Small intestine (tissue), 7 donors: ENCODE results near the gene EIF2D. TPM values are rescaled to one million over a fixed set of nuclear protein-coding genes. Genes with fewer than 3 reads are reported as not detected.
"Not testable (repeated sequence)": the region's sequence is repeated elsewhere in the genome, so short reads cannot be mapped to it uniquely, and the experiment has no call there.

Source experiments
- DNase-seq, 2 donors: peaks; one replicate each; pipeline versions ENCODE4 v3.0.0 to v3.0.0-alpha.2; 2013
- FAIRE-seq: peaks from 2 replicates; lab custom pipeline; 2012; peaks lifted over from hg19 to GRCh38; lab: Jason Lieb, UNC
- H3K27ac ChIP-seq, 3 donors: one replicate each; pipeline ENCODE4 v1.5.1; 2013; ENCODE audit warnings: low read length in 2 of 3, mild to moderate bottlenecking in 2 of 3, control low read depth in 1 of 3, inconsistent platforms in 1 of 3, low read depth in 1 of 3, moderate library complexity in 1 of 3
- H3K27me3 ChIP-seq, 3 donors: one replicate each; pipeline ENCODE4 v1.6.1; 2013; ENCODE audit warnings: low read length in 3 of 3, inconsistent platforms in 1 of 3; ENCODE audit not compliant: control insufficient read depth in 3 of 3, insufficient read depth in 3 of 3
- H3K36me3 ChIP-seq, 3 donors: one replicate each; pipeline ENCODE4 v1.6.1; 2013; ENCODE audit warnings: low read length in 3 of 3, inconsistent platforms in 1 of 3, low read depth in 1 of 3, mild to moderate bottlenecking in 1 of 3, moderate library complexity in 1 of 3; ENCODE audit not compliant: control insufficient read depth in 3 of 3, insufficient read depth in 2 of 3
- H3K4me1 ChIP-seq, 3 donors: one replicate each; pipeline ENCODE4 v1.6.1; 2013; ENCODE audit warnings: low read length in 2 of 3, inconsistent platforms in 1 of 3, low read depth in 1 of 3, mild to moderate bottlenecking in 1 of 3, moderate library complexity in 1 of 3; ENCODE audit not compliant: control insufficient read depth in 3 of 3, insufficient read depth in 2 of 3
- H3K4me3 ChIP-seq, 3 donors: one replicate each; pipeline ENCODE4 v1.5.1; 2013; ENCODE audit warnings: low read length in 3 of 3, control low read depth in 1 of 3, inconsistent platforms in 1 of 3, low read depth in 1 of 3, mild to moderate bottlenecking in 1 of 3, moderate library complexity in 1 of 3
- H3K9me3 ChIP-seq, 2 donors: one replicate each; pipeline ENCODE4 v1.6.1; 2013; ENCODE audit warnings: low read depth in 1 of 2, low read length in 1 of 2; ENCODE audit not compliant: control insufficient read depth in 2 of 2, insufficient read depth in 1 of 2
- WGBS, 3 donors: extraction: QIAGEN DNeasy Blood & Tissue Kit; methylation state at CpG; one replicate each; pipeline ENCODE4 v1.1.7; 2013; 5-methylcytosine and 5-hydroxymethylcytosine counted together
- polyA plus RNA-seq, 4 donors: library from polyadenylated mRNA; stranded (reverse) in 3 of 4; unstranded in 1 of 4; fragments of 200-250 nt in 3 of 4; fragments of 120-200 nt in 1 of 4; gene quantifications; one replicate each; pipeline versions ENCODE4 v1.2.1 to v1.2.3, GENCODE V29; 2013
- donor health status: healthy with polysubstance abuse.
- donor health status: control.
- donor health status: control.
- donor health status: Bipolar disorder and iron deficiency.
- donor health status: healthy.

The EIF2D gene
- polyA plus RNA-seq, 4 donors, result 21.6 to 46.4 (median 31.7) TPM

DNA sequence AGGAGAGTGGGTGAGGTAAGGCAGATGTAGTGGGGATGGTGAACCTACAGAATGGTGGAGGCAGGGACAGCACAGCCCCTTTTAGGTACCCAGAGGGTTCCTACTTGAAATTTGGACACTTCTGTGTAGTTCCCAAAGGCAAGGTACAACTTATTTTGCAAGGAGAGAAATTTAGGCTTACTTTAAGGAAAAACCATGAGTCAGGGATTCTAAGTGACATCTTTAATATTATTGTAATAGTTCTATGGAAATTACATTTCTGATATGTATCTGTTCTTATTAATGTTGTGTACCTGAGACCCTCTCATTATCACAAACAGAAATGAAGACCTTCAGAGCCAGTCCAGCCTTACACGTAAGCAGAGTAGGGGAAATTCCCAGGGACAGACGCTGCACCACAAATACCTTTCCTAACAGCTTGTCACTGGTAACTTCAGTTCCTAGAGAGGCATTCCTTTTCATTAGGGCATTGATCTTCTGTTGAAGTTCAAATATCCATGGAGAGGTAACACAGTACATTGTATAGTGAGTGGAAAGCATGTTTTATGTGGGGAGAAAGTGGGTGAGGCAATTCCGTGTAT, 30.9 kb upstream of the EIF2D start:
- no peak for FAIRE-seq
- DNase-seq, result no peak
- H3K27me3 ChIP-seq, result no peaks in the 10 kb centered on the region
- no peak overlapping the region for H3K27ac ChIP-seq
- peaks cover 0 to 4% (median 3%) of the 10 kb centered on the region in 3 donors for H3K36me3 ChIP-seq
- H3K4me3 ChIP-seq, result no peak overlapping the region
- no peaks in the 10 kb centered on the region for H3K4me1 ChIP-seq
- 88 to 95% (median 90%) methylated on average over 3 of the region's 3 CpGs for WGBS, 3 donors
- no peaks in the 10 kb centered on the region for H3K9me3 ChIP-seq

DNA sequence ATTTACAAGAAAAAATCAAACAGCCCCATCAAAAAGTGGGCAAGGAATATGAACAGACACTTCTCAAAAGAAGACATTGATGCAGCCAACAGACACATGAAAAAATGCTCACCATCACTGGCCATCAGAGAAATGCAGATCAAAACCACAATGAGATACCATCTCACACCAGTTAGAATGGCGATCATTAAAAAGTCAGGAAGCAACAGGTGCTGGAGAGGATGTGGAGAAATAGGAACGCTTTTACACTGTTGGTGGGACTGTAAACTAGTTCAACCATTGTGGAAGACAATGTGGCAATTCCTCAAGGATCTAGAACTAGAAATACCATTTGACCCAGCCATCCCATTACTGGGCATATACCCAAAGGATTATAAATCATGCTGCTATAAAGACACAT, 29.8 kb upstream of the EIF2D start:
- 76 to 90% (median 84%) methylated on average over 2 of the region's 2 CpGs for WGBS, 3 donors
- not testable (repeated sequence) for FAIRE-seq, H3K4me3 ChIP-seq, H3K4me1 ChIP-seq, H3K9me3 ChIP-seq, H3K27ac ChIP-seq, DNase-seq, H3K36me3 ChIP-seq, H3K27me3 ChIP-seq

DNA sequence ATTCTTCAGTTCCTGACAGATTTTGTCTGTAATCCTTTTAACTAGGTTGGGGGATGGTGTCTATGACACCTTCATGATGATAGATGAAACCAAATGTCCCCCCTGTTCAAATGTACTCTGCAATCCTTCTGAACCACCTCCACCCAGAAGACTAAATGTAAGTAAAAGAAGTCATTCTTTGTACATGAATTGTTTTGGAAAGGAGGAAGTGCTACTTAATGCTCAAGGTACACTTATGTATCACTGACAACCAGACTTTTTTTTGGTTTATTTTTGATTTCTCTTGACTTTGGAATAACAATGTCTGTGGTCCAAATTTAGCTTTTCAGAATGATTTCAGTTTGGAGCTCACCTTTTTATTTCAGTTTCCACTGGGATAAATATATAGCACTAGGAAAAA, 25.3 kb upstream of the EIF2D start:
- no peak for FAIRE-seq
- Histone ChIP-seq H3K9me3 (no peaks in the 10 kb centered on the region), H3K27ac (no peak overlapping the region), H3K4me1 (peaks cover 0 to 15% (median 0%) of the 10 kb centered on the region in 3 donors), H3K4me3 (no peak overlapping the region), H3K27me3 (peaks cover 0 to 7% (median 0%) of the 10 kb centered on the region in 3 donors), H3K36me3 (no peaks in the 10 kb centered on the region)
- DNase-seq, result no peak

DNA sequence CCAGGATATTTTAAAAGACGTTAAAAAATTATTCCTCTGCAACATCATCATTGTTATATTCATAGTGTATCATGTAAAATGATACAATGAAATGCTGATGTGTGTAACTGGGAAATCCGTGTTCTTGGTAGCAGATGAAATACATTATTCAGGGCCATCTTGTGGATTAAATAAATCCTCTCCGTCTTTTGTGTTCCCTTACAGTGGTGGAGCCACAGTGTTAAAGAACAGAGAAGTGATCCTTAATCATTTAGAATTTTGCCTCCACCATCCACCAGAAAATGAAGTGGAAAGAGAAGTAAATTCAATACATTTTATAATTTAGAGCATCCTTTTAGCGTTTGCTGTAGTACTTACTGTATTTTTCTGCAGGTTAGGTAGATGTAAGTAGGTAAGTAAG, 24.4 kb upstream of the EIF2D start:
- H3K4me3 ChIP-seq, result no peak overlapping the region
- no peak for DNase-seq
- H3K27ac ChIP-seq, result no peak overlapping the region
- FAIRE-seq, result no peak
- no peaks in the 10 kb centered on the region for H3K9me3 ChIP-seq
- peaks cover 0 to 15% (median 0%) of the 10 kb centered on the region in 3 donors for H3K4me1 ChIP-seq
- WGBS, 3 donors, result 62 to 68% (median 68%) methylated on average over 4 of the region's 4 CpGs
- no peaks in the 10 kb centered on the region for H3K36me3 ChIP-seq
- peaks cover 0 to 7% (median 0%) of the 10 kb centered on the region in 3 donors for H3K27me3 ChIP-seq

DNA sequence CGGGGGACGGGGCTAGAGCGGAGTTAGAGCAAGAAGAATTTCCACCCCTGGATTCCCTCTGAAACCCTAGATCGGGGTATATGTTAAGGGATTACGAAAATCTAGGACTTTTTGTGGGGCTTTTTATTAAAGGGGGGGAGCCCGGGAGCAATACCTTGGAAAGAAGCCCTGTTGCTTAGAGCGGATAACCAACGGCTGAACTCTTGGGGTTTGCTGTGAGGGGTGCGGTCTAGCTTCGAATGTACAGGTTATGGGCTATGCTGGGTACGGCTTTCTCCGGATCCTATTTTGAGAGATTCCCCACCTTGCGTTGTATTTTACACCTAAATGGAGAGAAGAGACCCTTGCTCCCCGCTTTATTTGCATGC, 23.7 kb upstream of the EIF2D start:
- no peak for FAIRE-seq

DNA sequence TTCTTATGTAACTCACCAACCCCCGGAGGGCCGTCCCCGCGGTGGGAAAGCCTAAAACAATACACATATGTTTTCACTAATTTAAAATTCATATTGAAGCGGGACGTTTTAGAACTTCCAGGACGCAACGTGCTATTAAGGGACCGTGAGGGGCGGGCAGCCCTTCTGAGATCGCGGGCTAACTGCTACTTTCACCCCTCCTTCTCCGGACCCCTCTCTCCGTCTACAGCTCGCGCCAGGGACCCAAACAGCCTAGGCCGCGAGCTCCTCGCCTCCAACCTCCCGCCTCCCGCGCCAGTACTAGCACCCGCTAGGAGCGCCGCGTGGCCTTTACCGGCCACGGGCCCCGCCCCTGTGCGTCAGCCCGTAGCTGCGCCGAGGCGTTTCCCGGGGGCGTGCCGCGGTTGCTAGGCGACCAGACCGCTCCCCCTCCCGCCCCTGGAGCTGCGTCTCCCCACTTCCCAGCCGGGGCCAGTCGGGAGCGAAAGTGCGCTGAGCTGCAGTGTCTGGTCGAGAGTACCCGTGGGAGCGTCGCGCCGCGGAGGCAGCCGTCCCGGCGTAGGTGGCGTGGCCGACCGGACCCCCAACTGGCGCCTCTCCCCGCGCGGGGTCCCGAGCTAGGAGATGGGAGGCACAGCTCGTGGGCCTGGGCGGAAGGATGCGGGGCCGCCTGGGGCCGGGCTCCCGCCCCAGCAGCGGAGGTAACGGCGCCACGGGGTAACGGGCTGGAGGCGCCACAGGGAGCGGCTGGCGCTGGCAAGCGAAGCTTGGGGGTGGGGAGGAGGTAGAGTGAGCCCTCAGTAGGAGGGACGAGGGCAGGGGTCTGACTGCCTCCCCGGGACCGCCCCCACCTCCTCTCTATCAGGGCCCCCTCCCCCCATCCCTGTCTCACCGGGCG, 23.1 kb upstream of the EIF2D start, which contains the start of gene DYRK3:
Gene DYRK3, plus strand, starts transcription at position 457 of the 898 bp plus-strand sequence. Its CDS starts 168 bp downstream, at position 625.
- WGBS, 3 donors, result 0 to 1% (median 1%) methylated on average over 64 to 84 of the region's 84 CpGs
- peak; percentile 93 to 96 for DNase-seq
- peaks cover 0 to 7% (median 0%) of the 10 kb centered on the region in 3 donors for H3K27me3 ChIP-seq
- no peak for FAIRE-seq
- peak within 1 kb of the TSS; percentile 61 to 80 (median 69) for H3K4me3 ChIP-seq
- H3K36me3 ChIP-seq, result no peaks in the 10 kb centered on the region
- peak within 1 kb of the TSS; percentile 2 to 90 (median 44) for H3K27ac ChIP-seq
- no peaks in the 10 kb centered on the region for H3K9me3 ChIP-seq
- H3K4me1 ChIP-seq, result peaks cover 0 to 15% (median 0%) of the 10 kb centered on the region in 3 donors

More for the DNA sequence above, 23.7 kb upstream of the EIF2D start:
- H3K27me3 ChIP-seq, result peaks cover 0 to 7% (median 0%) of the 10 kb centered on the region in 3 donors
- H3K9me3 ChIP-seq, result no peaks in the 10 kb centered on the region
- WGBS, 3 donors, result 4 to 9% (median 7%) methylated on average over 13 to 14 of the region's 14 CpGs
- H3K36me3 ChIP-seq, result no peaks in the 10 kb centered on the region
- H3K27ac ChIP-seq, result peak overlapping the region in 1 of 3 donors; percentile 90
- DNase-seq, result no peak
- H3K4me1 ChIP-seq, result peaks cover 0 to 15% (median 0%) of the 10 kb centered on the region in 3 donors
- peak overlapping the region; percentile 61 to 80 (median 69) for H3K4me3 ChIP-seq

DNA sequence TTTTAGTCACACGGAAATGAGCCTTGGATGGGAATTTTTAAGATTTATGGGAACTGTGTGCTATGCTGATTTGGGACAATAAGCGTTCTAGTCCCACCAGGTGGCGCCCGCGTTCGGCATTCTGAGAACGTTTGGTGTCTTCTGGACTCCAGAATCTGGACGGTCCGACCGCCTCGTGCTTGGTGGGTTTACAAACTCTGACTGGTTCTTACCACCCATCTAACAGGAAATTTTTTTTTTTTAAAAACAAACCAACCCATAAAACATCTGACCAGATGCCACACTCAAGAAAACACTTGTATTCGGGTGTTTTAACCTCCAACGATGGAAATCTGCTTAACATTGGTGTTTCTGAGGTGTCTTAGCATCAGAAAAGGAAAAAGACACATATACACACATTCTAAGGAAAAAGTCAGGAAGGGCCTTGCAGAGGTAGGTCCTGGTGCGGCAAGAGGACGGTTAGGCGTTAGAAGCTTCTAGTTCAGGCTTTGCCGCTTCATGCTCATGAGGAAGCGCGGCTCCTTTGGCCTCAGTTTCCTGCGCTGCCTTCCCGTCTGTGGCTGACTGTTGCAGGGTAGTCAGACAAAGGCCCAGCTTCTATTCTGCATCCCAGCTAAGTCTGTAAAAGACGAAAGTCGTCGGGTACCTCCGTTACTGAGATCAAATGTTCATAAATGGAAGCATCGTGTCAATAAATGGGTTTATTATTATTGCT, 22.3 kb upstream of the EIF2D start:
- Histone ChIP-seq H3K4me3 (peak overlapping the region in 2 of 3 donors; percentile 61 to 80), H3K9me3 (no peaks in the 10 kb centered on the region), H3K27ac (peak overlapping the region; percentile 2 to 90 (median 44)), H3K27me3 (peaks cover 0 to 7% (median 0%) of the 10 kb centered on the region in 3 donors), H3K36me3 (no peaks in the 10 kb centered on the region), H3K4me1 (peaks cover 0 to 15% (median 0%) of the 10 kb centered on the region in 3 donors)
- peak; percentile 88 to 90 for DNase-seq
- WGBS, 3 donors, result 11 to 15% (median 12%) methylated on average over 26 of the region's 26 CpGs
- FAIRE-seq, result no peak

DNA sequence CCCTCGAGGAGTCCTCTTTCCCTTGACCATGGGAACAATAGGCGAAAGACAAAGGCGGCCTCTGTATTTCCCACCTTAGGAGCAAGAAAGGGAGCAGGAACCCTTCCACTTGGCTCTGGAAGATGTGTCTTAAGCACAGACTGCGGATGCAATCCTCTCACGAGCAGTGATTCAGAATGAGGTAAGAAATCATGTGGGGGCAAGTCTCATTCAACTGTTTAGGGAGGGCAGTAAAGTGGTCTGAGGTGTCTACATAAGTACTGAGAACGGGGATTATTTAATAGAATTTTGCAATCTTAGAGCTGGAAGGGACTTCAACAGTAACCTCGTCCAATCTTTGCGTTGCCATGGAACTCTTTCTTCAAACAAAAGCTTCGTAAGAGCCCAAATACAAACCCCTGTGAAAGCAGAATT, 21.4 kb upstream of the EIF2D start:
- FAIRE-seq (no peak), DNase-seq (peak in 1 of 2 donors; percentile 15)
- H3K4me3 ChIP-seq, result no peak overlapping the region
- H3K36me3 ChIP-seq, result no peaks in the 10 kb centered on the region
- no peaks in the 10 kb centered on the region for H3K9me3 ChIP-seq
- peaks cover 0 to 15% (median 0%) of the 10 kb centered on the region in 3 donors for H3K4me1 ChIP-seq
- peaks cover 0 to 9% (median 0%) of the 10 kb centered on the region in 3 donors for H3K27me3 ChIP-seq
- H3K27ac ChIP-seq, result peak overlapping the region in 1 of 3 donors; percentile 73
- WGBS, 3 donors, result 57 to 60% (median 59%) methylated on average over 9 of the region's 9 CpGs
